Measurements from ENCODE around the gene C6orf136. TPM values are rescaled to one million over a fixed set of nuclear protein-coding genes. Genes with fewer than 3 reads are reported as not detected.
A peak's percentile ranks its signal among the peaks of the same experiment; 100 is the strongest.

The C6orf136 gene
- total RNA-seq, 4 donors from 2014 or later = 35.5 to 111 (median 83.8) TPM

DNA sequence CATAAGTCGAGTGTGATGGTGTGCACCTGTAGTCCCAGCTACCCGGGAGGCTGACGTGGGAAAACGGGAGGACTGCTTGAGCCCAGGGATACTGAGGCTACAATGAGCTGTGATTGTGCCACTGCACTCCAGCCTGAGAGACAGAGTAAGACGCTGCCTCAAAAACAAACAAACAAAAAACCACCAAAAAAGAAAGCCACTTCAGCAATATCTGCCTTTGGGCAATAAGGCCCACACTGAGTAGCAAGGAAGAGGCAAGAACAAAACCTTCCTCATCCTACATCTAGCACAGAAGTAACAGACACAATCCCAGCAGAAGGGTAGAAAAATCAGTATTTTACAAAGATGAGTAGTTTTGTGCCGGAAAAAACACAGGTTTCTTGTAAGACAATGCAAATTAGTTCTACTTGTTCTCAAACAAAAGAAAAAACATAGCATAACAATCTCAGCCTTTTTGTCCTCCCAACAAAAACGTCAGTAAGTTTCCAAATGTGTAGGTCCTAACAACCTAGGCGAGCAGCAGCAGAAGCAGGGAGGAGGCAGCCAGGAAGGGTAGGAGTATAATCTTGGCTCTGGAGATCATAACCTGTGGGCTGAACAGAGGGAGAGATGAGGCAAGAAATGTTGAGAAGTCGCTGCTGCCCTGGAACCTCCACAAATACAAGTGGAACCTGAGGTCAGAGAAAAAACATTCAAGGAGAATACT is 35.6 kb upstream of the C6orf136 start:
- TF ChIP-seq, protein P1, sequence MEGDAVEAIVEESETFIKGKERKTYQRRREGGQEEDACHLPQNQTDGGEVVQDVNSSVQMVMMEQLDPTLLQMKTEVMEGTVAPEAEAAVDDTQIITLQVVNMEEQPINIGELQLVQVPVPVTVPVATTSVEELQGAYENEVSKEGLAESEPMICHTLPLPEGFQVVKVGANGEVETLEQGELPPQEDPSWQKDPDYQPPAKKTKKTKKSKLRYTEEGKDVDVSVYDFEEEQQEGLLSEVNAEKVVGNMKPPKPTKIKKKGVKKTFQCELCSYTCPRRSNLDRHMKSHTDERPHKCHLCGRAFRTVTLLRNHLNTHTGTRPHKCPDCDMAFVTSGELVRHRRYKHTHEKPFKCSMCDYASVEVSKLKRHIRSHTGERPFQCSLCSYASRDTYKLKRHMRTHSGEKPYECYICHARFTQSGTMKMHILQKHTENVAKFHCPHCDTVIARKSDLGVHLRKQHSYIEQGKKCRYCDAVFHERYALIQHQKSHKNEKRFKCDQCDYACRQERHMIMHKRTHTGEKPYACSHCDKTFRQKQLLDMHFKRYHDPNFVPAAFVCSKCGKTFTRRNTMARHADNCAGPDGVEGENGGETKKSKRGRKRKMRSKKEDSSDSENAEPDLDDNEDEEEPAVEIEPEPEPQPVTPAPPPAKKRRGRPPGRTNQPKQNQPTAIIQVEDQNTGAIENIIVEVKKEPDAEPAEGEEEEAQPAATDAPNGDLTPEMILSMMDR (IDR thresholded peaks at IDR 0.05) = no peak
- no peak for TF ChIP-seq POLR2A (IDR thresholded peaks at IDR 0.05)
- DNase-seq = no peak
- no peaks in the 10 kb centered on the region for H3K9me3 ChIP-seq
- H3K36me3 ChIP-seq = peaks cover 2 to 43% (median 2%) of the 10 kb centered on the region in 3 donors
- peaks cover 0 to 33% (median 5%) of the 10 kb centered on the region in 4 donors for H3K4me1 ChIP-seq
- H3K27me3 ChIP-seq = no peaks in the 10 kb centered on the region
- H3K27ac ChIP-seq = no peak overlapping the region
- H3K4me3 ChIP-seq = no peak overlapping the region

DNA sequence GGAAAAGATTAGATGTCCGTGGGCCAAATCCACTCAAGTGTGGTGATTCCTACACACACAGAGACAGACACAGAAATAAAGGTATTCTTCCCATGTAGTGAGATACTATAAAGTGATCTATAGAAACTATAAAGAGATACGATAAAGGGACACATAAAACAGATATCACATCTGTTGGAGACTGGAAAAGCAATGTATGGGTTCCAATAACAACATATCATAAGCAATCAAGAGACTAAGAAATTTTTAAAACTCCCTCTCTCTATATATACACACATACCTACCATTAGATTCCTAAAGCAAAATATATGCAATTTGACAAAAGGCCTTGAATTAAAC is 35.1 kb upstream of the C6orf136 start:
- TF ChIP-seq, protein P1 (IDR thresholded peaks at IDR 0.05) = no peak
- TF ChIP-seq POLR2A (IDR thresholded peaks at IDR 0.05) = no peak
- Histone ChIP-seq H3K4me3 (no peak overlapping the region), H3K36me3 (peaks cover 2 to 43% (median 2%) of the 10 kb centered on the region in 3 donors), H3K27me3 (no peaks in the 10 kb centered on the region), H3K4me1 (peaks cover 0 to 33% (median 5%) of the 10 kb centered on the region in 4 donors), H3K9me3 (no peaks in the 10 kb centered on the region), H3K27ac (no peak overlapping the region)
- DNase-seq = no peak

DNA sequence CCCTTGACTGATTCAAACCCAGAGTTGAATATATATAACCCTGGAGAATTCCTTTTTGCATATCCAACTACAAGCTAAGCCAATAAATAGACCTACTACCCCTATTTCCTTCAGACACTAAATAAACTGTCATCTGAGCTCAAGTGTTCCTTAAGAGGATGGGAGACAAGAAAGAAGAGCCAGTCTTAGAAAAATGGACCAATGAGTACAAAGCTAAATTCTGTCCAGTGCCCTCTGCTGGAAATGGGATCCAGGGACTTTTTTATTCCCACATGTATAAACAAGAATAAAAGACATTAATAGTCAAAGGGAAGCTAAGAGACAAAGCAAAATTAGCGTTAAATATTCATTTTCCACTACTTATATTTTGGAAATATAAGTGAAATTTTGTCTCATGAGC is 34.7 kb upstream of the C6orf136 start:
- Histone ChIP-seq H3K9me3 (no peaks in the 10 kb centered on the region), H3K36me3 (peaks cover under 1 to 40% (median 2%) of the 10 kb centered on the region in 3 donors), H3K4me3 (no peak overlapping the region), H3K4me1 (peaks cover 0 to 33% (median 5%) of the 10 kb centered on the region in 4 donors), H3K27ac (peak overlapping the region in 1 of 4 donors; percentile 23), H3K27me3 (no peaks in the 10 kb centered on the region)
- no peak for DNase-seq
- TF ChIP-seq, protein P1 (IDR thresholded peaks at IDR 0.05) = peak in 3 of 6 experiments; percentile 8 to 21 (median 20)
- no peak for TF ChIP-seq POLR2A (IDR thresholded peaks at IDR 0.05)

DNA sequence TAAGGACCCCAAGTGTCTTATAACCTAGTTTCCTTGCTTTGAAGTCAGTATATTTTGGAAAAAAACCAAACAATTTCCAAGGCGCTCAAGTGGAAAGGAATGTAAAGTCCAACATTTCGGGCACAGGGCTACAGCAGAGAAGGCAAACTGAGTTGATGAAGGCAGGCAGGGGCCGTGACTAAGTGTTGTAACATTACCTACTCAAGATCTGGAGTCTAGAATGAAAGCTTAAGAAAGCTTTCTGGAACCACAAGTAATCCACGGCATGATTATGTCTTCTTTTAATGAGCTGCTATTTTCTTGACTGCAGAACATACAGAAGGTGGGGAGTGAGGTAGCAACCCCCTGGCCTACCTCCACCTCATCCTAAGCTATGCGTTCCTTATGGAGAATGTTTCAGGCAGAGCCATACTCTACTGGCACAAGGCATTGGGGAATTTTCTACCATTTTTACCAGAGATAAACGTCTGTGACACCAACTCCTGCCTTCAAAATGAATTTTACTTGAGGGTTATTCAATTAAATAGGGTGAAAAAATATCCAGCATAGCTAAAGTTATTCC is 34.2 kb upstream of the C6orf136 start:
- Histone ChIP-seq H3K36me3 (peaks cover 0 to 35% (median 2%) of the 10 kb centered on the region in 3 donors), H3K27ac (peak overlapping the region in 3 of 4 donors; percentile 23 to 87 (median 23)), H3K9me3 (no peaks in the 10 kb centered on the region), H3K27me3 (no peaks in the 10 kb centered on the region), H3K4me1 (peaks cover 0 to 33% (median 5%) of the 10 kb centered on the region in 4 donors), H3K4me3 (no peak overlapping the region)
- no peak for DNase-seq
- TF ChIP-seq, protein P1 (IDR thresholded peaks at IDR 0.05) = no peak
- TF ChIP-seq POLR2A (IDR thresholded peaks at IDR 0.05) = peak in 1 of 2 donors; percentile 5

DNA sequence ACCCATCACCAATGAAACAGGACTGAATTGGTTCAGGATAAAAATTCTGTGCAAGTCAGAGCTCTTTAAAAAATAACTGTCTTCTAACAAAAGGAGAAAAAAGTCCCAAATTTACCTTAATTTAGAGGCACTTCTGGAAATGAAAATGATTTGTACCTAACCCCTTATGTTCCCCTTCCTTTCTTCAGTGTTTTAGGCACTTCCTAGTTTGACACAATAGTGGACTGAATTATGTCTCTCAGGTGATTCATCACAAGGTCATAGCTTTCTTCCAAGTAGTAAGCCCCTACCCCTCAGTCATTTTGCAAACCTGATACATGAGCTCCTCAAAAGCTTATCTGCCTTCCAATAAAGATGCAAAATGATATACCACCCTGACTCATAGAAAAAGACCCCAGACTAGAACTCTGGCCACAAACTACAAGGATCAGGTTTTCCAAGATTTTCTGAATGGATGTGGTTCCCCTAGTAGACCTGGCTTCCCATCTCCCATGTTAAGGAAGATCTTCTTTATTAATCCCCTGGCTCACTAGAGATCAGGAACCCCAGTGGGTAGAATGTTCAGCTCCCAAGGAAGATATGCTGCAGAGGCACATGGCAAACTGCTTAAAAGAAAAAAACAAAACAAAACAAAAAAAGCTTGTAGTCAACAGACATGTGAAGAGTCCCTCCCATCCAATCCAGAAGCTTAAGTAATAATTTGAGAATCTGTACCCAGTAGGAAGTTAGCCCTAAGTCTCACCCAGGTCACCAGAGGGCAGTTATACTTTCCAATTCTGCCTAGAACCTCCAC is 33.5 kb upstream of the C6orf136 start:
- Histone ChIP-seq H3K27ac (peak overlapping the region in 3 of 4 donors; percentile 23 to 97 (median 87)), H3K27me3 (no peaks in the 10 kb centered on the region), H3K36me3 (peaks cover 0 to 28% (median 2%) of the 10 kb centered on the region in 3 donors), H3K4me1 (peaks cover 0 to 35% (median 6%) of the 10 kb centered on the region in 4 donors), H3K9me3 (no peaks in the 10 kb centered on the region), H3K4me3 (peak overlapping the region in 1 of 4 donors; percentile 86)
- DNase-seq = no peak
- TF ChIP-seq, protein P1 (IDR thresholded peaks at IDR 0.05) = no peak
- TF ChIP-seq POLR2A (IDR thresholded peaks at IDR 0.05) = no peak

Data from Peyer's patch (tissue), 4 donors.